HG02840 (cell line): Measurements from ENCODE around the gene SARM1.

ENCODE experiments used
- ATAC-seq: cut with Tn5 transposase; IDR thresholded peaks from one replicate; pipeline ENCODE4 v1.9.1; 2021; ENCODE audit warnings: mild to moderate bottlenecking, moderate library complexity, moderate number of reproducible peaks; ENCODE audit not compliant: unreplicated experiment, low FRiP score

SARM1 gene

GRCh38 chr17:28367641-28368305, 3.7 kb upstream of the SARM1 start:
- no peak for ATAC-seq

- ATAC-seq = no peak
Observed at GRCh38 chr17:28368306-28368831, 3.1 kb upstream of the SARM1 start.

DNA sequence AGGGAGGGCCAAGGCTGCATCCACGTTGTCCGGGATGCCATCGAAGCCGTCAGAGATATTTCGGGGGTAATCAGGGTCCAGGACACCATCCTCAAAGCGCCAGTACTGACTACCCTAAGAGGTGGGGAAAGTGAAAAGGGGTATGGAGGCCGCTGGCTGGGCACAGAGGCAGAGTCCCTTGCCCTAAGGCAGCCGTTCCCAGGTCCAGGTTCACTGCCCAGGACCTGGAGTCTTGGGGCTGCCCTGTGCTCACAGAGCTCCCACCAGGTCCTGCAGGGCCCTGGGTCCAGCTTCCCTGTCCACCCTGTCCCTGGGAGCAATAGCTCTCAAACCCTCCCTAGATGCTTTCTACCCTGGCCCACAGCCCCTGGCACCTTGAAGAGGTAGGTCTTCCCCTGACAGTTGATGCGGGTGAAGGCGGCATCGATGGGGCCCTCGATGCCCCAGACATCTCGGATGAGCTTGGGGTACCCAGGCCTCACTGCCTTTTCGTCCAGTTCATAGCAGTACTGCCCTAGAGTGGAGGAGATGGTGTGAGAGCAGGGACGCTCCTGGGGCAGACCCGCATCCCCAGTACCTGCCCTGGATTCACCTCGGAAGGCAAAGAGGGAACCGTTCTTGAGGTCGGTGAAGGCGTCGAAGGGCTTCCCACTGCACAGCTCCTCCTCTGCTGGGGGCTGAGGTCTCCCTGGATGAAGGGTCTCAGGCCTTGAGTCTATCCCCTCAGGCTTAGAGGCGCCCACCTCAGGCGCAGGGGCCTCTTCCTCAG, 2.4 kb upstream of the SARM1 start:
- ATAC-seq = no peak

DNA sequence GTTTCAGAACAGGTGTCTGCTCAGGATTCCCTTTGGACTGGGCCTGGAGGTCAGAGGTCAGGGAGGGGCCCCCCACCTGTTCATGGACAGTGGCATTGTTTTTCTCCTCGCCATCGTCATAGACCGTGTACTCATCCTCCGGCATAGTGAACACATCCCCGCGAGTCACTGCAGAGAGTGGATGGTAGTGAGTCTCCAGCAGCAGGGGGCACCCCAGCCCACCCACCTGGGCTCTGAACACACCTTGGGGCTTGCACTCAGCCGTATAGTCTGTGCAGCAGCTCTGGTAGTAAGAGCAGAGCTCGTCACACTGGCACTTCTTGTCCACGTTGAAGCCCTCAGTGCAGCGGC, 1.8 kb upstream of the SARM1 start:
- ATAC-seq = no peak

DNA sequence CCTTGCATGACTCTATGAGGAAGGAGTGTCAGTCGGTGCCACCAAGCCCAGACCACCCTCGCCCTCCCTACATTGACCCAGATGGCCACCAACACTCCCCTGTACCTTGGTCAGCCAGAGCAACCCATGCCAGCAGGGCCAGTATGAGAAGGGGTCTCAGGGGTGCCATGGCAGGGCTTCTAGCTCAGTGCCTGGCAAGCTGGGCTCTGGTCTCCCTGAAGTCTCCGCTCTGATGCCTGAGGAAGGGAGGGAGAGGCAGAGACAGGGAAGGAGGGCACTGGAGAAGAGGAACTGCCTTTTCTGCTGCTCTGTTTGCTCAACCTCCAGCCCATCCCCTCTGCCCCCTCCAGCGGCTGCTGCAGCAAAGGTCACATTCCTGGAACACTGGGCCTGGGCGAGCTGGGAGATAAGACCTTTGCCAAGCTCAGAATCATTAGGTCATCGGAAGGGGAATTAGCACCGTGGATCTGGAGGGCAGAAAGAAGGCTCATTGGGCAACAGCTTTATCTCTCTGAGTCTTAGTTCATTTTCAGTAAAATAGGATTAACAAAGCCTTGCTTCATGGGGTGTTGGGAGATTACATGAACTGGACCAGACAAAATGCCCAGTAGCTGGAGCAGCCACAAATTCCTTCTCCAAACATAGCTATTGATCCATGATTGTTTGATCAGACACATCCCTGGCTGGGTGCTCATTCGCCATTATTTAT, 1.3 kb upstream of the SARM1 start, which contains the start of gene VTN:
TSS of gene VTN (minus strand) at position 273 of the 709 bp plus-strand sequence. CDS start at position 169, 104 bp downstream.
- ATAC-seq = no peak

GRCh38 chr17:28370744-28371103, 770 bp upstream of the SARM1 start:
- no peak for ATAC-seq

- ATAC-seq = no peak
Observed at GRCh38 chr17:28372203-28372944, 880 bp downstream of the SARM1 start.

DNA sequence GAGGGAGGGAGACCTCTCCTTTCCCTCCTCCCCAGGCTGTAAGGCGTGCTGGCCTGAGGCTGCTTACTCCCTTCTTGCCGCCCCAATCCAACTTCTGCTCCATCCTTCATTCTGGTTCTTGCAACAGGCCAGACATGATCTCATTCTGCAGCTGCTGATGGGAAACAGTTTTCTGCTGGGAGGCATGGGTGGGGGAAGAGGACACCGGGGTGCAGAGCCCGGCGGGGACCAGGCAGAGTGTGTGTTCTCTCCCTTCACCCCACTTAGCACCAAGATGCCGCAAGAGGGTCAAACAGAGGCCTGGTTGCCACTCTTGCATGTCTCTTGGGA, 1.4 kb downstream of the SARM1 start:
- ATAC-seq = no peak

DNA sequence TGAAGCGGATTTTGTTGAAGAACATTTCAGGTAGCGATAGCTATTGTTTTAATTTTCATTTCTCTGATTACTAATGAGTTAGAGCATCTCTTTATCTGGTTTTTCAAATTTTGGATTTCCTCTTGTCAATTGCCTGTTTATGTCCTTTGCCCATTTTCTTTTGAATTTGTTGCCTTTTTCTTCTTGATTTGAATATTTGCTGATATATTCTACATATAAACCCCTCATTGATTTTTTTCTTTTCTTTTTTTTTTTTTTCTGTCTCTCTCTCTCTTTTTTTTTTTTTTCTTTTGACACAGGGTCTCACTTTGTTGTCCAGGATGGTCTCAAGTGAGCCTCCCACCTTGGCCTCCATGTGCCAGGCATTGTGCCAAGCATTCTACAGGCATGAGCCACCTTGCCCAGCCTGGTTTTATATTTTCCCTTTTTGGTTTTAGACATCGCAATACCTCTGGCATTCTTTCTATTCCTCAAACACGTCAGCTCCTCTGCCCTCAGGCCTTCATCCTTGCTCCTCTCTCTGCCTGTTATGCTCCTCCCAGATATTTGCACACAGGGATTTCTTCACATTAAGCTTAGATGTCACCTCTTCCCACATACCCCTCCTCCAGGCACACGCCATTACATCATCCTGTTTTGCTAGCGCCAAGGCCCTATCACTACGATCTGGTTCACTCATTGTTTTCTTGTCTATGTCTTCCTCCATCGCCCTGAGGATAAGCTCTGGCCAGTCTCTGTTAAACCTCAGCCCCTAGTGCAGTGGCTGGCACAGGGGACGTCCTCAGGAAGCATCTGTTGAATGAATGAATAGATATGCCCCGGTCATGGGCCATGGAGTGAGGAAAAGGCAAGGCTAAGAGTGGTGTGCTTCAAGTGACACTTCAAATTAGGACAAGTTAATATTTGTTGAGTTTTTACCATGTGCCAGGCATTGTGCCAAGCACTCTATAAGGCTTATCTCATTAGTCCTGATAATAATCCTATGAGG, 8.6 kb downstream of the SARM1 start:
- no peak for ATAC-seq

DNA sequence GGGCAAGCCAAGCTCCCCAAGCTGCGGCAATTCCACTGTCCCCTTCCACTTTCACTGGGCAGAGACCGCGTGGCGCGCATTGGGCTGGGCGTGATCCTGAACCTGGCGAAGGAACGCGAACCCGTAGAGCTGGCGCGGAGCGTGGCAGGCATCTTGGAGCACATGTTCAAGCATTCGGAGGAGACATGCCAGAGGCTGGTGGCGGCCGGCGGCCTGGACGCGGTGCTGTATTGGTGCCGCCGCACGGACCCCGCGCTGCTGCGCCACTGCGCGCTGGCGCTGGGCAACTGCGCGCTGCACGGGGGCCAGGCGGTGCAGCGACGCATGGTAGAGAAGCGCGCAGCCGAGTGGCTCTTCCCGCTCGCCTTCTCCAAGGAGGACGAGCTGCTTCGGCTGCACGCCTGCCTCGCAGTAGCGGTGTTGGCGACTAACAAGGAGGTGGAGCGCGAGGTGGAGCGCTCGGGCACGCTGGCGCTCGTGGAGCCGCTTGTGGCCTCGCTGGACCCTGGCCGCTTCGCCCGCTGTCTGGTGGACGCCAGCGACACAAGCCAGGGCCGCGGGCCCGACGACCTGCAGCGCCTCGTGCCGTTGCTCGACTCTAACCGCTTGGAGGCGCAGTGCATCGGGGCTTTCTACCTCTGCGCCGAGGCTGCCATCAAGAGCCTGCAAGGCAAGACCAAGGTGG, 9.8 kb downstream of the SARM1 start:
- no peak for ATAC-seq

DNA sequence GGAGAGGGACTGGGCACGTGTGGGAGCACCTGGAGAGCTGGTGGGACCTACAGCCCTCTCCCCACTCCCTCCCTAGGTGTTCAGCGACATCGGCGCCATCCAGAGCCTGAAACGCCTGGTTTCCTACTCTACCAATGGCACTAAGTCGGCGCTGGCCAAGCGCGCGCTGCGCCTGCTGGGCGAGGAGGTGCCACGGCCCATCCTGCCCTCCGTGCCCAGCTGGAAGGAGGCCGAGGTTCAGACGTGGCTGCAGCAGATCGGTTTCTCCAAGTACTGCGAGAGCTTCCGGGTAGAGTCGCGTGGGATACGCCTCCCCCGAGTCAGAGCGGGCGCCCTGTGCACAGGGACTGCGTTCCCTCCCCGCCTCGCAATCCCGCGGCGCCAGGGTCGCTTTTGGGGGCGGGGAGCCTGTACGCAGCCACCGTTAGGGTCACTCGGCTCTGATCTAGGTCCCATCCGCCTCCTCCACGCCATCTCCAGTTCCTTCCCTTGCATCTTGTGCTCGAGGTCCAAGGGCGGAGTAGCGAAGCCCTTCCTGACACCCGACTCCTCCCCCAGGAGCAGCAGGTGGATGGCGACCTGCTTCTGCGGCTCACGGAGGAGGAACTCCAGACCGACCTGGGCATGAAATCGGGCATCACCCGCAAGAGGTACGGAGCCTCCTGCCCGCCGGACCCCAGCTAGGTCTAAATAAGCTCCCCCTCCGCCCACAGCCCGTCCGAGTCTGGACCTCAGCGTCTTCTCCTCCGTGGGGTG, 13.0 kb downstream of the SARM1 start:
- ATAC-seq = no peak

DNA sequence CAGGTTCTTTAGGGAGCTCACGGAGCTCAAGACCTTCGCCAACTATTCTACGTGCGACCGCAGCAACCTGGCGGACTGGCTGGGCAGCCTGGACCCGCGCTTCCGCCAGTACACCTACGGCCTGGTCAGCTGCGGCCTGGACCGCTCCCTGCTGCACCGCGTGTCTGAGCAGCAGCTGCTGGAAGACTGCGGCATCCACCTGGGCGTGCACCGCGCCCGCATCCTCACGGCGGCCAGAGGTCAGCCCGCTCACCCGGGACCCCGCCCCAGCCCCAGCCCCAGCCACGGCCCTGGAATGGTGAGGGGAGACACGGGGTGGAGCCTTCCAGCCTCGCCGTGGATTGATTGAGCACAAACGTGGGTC, 13.5 kb downstream of the SARM1 start:
- no peak for ATAC-seq

- ATAC-seq = no peak
Observed at GRCh38 chr17:28385406-28385805, 13.9 kb downstream of the SARM1 start.

DNA sequence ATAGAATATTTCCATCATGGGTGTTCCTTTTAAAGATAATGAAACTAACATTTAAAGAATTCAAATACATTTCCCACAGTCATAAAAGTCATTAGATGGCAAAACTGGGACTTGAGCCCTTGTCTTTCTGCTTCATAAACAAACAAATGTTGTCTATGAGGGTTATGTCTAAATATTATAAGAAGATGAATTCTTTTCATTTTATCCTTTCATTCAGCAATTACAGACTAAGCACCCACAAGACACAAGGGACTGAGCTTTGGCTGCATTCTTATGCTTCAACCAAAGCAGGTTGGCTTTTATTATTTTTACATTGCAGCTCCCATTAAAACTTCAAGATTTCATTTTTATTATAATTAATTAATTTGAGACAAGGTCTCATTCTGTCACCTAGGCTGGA, 14.9 kb downstream of the SARM1 start:
- no peak for ATAC-seq

DNA sequence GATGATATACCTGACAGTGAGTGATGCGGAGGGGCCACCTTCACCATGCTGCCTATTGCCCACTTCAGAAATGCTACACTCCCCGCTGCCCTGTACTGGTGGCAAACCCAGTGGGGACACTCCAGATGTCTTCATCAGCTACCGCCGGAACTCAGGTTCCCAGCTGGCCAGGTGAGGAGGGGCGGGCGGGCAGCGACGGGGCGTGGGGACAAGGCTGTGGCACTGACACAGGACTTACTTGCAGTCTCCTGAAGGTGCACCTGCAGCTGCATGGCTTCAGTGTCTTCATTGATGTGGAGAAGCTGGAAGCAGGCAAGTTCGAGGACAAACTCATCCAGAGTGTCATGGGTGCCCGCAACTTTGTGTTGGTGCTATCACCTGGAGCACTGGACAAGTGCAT, 16.6 kb downstream of the SARM1 start:
- no peak for ATAC-seq

- no peak for ATAC-seq
Observed at GRCh38 chr17:28390141-28390540, 18.6 kb downstream of the SARM1 start.

DNA sequence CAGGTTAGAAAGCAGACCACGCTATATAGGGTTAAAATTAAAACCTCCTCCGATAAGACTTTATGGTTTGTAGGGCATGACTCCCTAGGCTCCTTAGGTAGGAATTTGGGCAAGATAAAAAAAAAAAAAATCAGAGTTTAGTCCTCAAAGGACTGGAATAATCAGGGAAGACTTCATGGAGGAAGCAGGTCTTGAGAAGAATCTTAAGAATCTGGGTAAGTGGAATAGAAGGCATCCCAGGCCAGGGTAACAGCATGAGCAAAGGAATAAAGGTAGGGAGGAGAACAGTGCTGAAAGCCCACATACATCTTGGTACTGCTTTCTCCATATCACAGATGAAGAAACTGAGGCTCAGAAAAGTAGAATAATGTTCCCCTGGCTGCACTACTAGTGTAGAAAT, 19.1 kb downstream of the SARM1 start:
- ATAC-seq = no peak

GRCh38 chr17:28390984-28391383, 19.5 kb downstream of the SARM1 start:
- ATAC-seq = no peak
